ENCODE data around the gene ABRAXAS1. TPM values are rescaled to one million over a fixed set of nuclear protein-coding genes. Genes with fewer than 3 reads are reported as not detected.

Gene ABRAXAS1
- total RNA-seq, 1 donor from 2014 or later = 64.2 TPM

DNA sequence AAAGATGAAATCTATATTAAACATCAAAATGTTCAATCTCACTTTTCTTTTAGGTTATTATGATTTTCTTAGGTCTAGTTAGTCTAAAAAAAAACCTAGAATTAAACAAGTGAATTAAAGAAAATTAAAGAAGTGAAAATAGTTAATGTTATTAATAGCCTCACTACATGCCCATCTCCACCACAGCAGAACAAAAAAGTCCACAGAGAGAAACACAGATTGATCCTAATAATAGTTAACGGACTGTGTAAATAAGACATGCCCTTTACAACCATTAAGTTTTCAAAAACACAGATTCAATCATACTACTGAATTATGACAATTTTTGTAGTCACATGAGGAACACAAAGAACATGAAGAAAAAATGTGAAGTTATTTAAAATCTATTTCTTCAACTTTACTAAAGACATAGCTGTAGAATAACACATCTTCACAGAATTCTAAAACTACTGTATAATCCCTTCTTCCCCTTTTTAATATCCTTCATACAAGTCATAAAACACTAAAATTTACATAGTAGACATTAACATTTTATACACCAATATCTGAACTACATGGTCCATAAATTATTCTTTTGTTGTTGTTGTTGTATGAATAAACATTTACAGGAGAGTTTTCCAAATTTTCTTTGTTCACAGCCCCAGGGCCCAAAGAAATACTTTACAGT lies 44.6 kb downstream of the ABRAXAS1 start:
- H3K9ac ChIP-seq = no peak overlapping the region
- Mint-ChIP-seq H3K4me1 (no peaks in the 10 kb centered on the region), H3K9me3 (no peaks in the 10 kb centered on the region), H3K4me3 (no peak overlapping the region), H3K36me3 (peaks cover 6% of the 10 kb centered on the region), H3K27me3 (ENCODE audit: insufficient read depth, low read depth) (no peaks in the 10 kb centered on the region), H3K27ac (no peak overlapping the region)
- H3K27me3 ChIP-seq = no peaks in the 10 kb centered on the region
- DNase-seq (ENCODE audit: low spot score) = no peak
- no peak overlapping the region for H3K4me3 ChIP-seq
- no peak overlapping the region for H3K27ac ChIP-seq
- H3K4me2 ChIP-seq = no peak overlapping the region
- H3F3A ChIP-seq (ENCODE audit: low read depth) = no peaks in the 10 kb centered on the region
- H2AFZ ChIP-seq (replicated peaks) = no peak overlapping the region
- H3K9me3 ChIP-seq (ENCODE audit: low read depth) = no peaks in the 10 kb centered on the region
- H4K20me1 ChIP-seq (ENCODE audit: low read depth) = no peaks in the 10 kb centered on the region
- no peaks in the 10 kb centered on the region for H3K36me3 ChIP-seq
- no peaks in the 10 kb centered on the region for H3K4me1 ChIP-seq
- H3K79me2 ChIP-seq (ENCODE audit: low read depth) = no peaks in the 10 kb centered on the region
- TF ChIP-seq EZH2 (IDR thresholded peaks at IDR 0.05) (no peak), EZH2phosphoT487 (IDR thresholded peaks at IDR 0.05) (no peak)
- TF ChIP-seq, protein P1, sequence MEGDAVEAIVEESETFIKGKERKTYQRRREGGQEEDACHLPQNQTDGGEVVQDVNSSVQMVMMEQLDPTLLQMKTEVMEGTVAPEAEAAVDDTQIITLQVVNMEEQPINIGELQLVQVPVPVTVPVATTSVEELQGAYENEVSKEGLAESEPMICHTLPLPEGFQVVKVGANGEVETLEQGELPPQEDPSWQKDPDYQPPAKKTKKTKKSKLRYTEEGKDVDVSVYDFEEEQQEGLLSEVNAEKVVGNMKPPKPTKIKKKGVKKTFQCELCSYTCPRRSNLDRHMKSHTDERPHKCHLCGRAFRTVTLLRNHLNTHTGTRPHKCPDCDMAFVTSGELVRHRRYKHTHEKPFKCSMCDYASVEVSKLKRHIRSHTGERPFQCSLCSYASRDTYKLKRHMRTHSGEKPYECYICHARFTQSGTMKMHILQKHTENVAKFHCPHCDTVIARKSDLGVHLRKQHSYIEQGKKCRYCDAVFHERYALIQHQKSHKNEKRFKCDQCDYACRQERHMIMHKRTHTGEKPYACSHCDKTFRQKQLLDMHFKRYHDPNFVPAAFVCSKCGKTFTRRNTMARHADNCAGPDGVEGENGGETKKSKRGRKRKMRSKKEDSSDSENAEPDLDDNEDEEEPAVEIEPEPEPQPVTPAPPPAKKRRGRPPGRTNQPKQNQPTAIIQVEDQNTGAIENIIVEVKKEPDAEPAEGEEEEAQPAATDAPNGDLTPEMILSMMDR (IDR thresholded peaks at IDR 0.05) = no peak

DNA sequence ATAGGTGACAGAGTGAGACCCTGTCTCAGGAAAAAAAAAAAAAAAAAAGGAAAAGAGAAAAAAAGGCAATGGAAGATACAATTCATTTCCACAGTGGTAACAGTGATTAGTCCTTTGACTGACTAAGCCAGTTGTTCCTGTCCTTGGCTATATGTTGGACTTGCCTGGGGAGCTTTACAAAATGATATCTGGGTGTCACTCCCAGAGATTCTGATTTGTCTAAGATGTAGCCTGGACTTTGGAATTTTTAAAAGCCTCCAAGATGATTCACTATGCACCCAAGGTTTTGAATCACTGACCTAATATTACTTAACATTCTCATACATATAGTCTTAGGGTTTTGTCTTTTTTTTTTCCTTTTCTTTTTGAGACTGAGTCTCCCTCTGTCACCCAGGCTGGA lies 46.2 kb downstream of the ABRAXAS1 start:
- H3K9me3 Mint-ChIP-seq = no peaks in the 10 kb centered on the region
- no peaks in the 10 kb centered on the region for H3K27me3 Mint-ChIP-seq (ENCODE audit: insufficient read depth, low read depth)
- Histone ChIP-seq H3K9me3 (ENCODE audit: low read depth) (no peaks in the 10 kb centered on the region), H3F3A (ENCODE audit: low read depth) (no peaks in the 10 kb centered on the region), H3K27ac (no peak overlapping the region), H3K4me1 (no peaks in the 10 kb centered on the region), H3K4me3 (no peak overlapping the region), H2AFZ (replicated peaks) (no peak overlapping the region), H4K20me1 (ENCODE audit: low read depth) (no peaks in the 10 kb centered on the region), H3K27me3 (no peaks in the 10 kb centered on the region), H3K9ac (no peak overlapping the region), H3K4me2 (no peak overlapping the region), H3K36me3 (no peaks in the 10 kb centered on the region), H3K79me2 (ENCODE audit: low read depth) (no peaks in the 10 kb centered on the region)
- no peaks in the 10 kb centered on the region for H3K4me1 Mint-ChIP-seq
- no peak overlapping the region for H3K4me3 Mint-ChIP-seq
- H3K27ac Mint-ChIP-seq = no peak overlapping the region
- peaks cover 6% of the 10 kb centered on the region for H3K36me3 Mint-ChIP-seq
- no peak for DNase-seq (ENCODE audit: low spot score)
- TF ChIP-seq EZH2 (IDR thresholded peaks at IDR 0.05) (no peak), EZH2phosphoT487 (IDR thresholded peaks at IDR 0.05) (no peak)
- TF ChIP-seq, protein P1 (IDR thresholded peaks at IDR 0.05) = no peak

DNA sequence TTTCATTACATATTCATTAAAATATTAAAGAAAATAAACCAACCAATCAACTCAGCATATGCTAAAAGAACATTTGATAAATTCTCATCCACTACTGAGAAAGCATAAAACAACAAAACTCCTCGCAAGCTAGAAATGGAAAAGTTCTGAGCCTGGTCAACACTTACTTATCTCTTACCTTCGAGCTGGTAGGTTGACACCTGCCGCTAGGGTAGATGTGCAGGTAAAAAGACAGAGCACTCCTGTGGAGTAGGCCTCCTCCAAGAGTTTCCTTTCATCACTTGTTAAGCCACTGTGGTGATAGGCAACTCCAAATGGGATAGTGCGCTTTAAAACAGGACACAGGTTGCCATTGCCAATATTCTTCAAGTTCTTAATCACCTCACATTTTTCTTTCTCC lies 48.2 kb downstream of the ABRAXAS1 start:
- H3K27ac ChIP-seq = no peak overlapping the region
- no peaks in the 10 kb centered on the region for H3K36me3 ChIP-seq
- Mint-ChIP-seq H3K36me3 (peaks cover 4% of the 10 kb centered on the region), H3K9me3 (no peaks in the 10 kb centered on the region), H3K27me3 (ENCODE audit: insufficient read depth, low read depth) (no peaks in the 10 kb centered on the region), H3K27ac (no peak overlapping the region), H3K4me1 (no peaks in the 10 kb centered on the region), H3K4me3 (no peak overlapping the region)
- no peak overlapping the region for H3K4me2 ChIP-seq
- no peak overlapping the region for H2AFZ ChIP-seq (replicated peaks)
- no peak for DNase-seq (ENCODE audit: low spot score)
- no peak overlapping the region for H3K4me3 ChIP-seq
- no peaks in the 10 kb centered on the region for H3K9me3 ChIP-seq (ENCODE audit: low read depth)
- no peak overlapping the region for H3K9ac ChIP-seq
- TF ChIP-seq EZH2 (IDR thresholded peaks at IDR 0.05) (no peak), EZH2phosphoT487 (IDR thresholded peaks at IDR 0.05) (no peak)
- TF ChIP-seq, protein P1 (IDR thresholded peaks at IDR 0.05) = no peak
- no peaks in the 10 kb centered on the region for H3K27me3 ChIP-seq
- H3K4me1 ChIP-seq = no peaks in the 10 kb centered on the region
- no peaks in the 10 kb centered on the region for H4K20me1 ChIP-seq (ENCODE audit: low read depth)
- H3F3A ChIP-seq (ENCODE audit: low read depth) = no peaks in the 10 kb centered on the region
- H3K79me2 ChIP-seq (ENCODE audit: low read depth) = no peaks in the 10 kb centered on the region

All from neural progenitor cell (in vitro differentiated cells).